Mesenchymal stem cell (in vitro differentiated cells and primary cell): ENCODE results near the gene IL1R1.
A peak's percentile ranks its signal among the peaks of the same experiment; 100 is the strongest.

Source experiments
- DNase-seq: peaks from one replicate; pipeline ENCODE4 v3.0.0-alpha.2; 2013
- H2AFZ ChIP-seq: one replicate; pipeline ENCODE4 v1.6.1; 2013; ENCODE audit warnings: low read depth, mild to moderate bottlenecking, control low read depth, inconsistent platforms, low read length, moderate library complexity
- H2AK5ac ChIP-seq: 2 replicates; pipeline ENCODE4 v1.6.1; 2013; ENCODE audit warnings: low read length, moderate library complexity, mild to moderate bottlenecking, inconsistent platforms; ENCODE audit not compliant: severe bottlenecking
- H2BK120ac ChIP-seq: one replicate; pipeline ENCODE4 v1.6.1; 2013; ENCODE audit warnings: low read depth, mild to moderate bottlenecking, inconsistent platforms, low read length, moderate library complexity
- H2BK12ac ChIP-seq, 2 experiments: one replicate each; pipeline ENCODE4 v1.6.1; 2013; ENCODE audit warnings: inconsistent platforms in 2 of 2, low read length in 2 of 2, mild to moderate bottlenecking in 2 of 2, moderate library complexity in 2 of 2, control low read depth in 1 of 2
- H2BK15ac ChIP-seq: one replicate; pipeline ENCODE4 v1.6.1; 2013; ENCODE audit warnings: mild to moderate bottlenecking, low read depth, inconsistent platforms; ENCODE audit not compliant: poor library complexity, severe bottlenecking
- H2BK5ac ChIP-seq: 2 replicates; pipeline ENCODE4 v1.6.1; 2013; ENCODE audit warnings: low read depth, mild to moderate bottlenecking, low read length, control low read depth, inconsistent platforms; ENCODE audit not compliant: poor library complexity, severe bottlenecking
- H3K14ac ChIP-seq, 2 experiments: one replicate each; pipeline ENCODE4 v1.6.1; 2013; ENCODE audit warnings: inconsistent platforms in 2 of 2, low read length in 2 of 2, control low read depth in 1 of 2, mild to moderate bottlenecking in 1 of 2, moderate library complexity in 1 of 2
- H3K18ac ChIP-seq, 2 experiments: one replicate each; pipeline ENCODE4 v1.6.1; 2013; ENCODE audit warnings: inconsistent platforms in 2 of 2, low read length in 2 of 2, control low read depth in 1 of 2, low read depth in 1 of 2, mild to moderate bottlenecking in 1 of 2
- H3K23ac ChIP-seq, 2 experiments: one replicate each; pipeline ENCODE4 v1.6.1; 2013; ENCODE audit warnings: inconsistent platforms in 2 of 2, low read length in 2 of 2, mild to moderate bottlenecking in 2 of 2, moderate library complexity in 2 of 2, control low read depth in 1 of 2
- H3K27ac ChIP-seq: 2 replicates; pipeline ENCODE4 v1.5.1; 2013; ENCODE audit warnings: mild to moderate bottlenecking, moderate library complexity, low read length, control low read depth, inconsistent platforms; ENCODE audit not compliant: poor library complexity, severe bottlenecking
- H3K27me3 ChIP-seq, 2 experiments: 2 replicates each; pipeline versions ENCODE4 v1.6.1 to v1.7.0; 2013; ENCODE audit warnings: low read length in 2 of 2, mild to moderate bottlenecking in 2 of 2, moderate library complexity in 2 of 2, control low read depth in 1 of 2, inconsistent platforms in 1 of 2; ENCODE audit not compliant: control insufficient read depth in 1 of 2, insufficient read depth in 1 of 2
- H3K36me3 ChIP-seq, 2 experiments: 2 replicates each; pipeline versions ENCODE4 v1.6.1 to v1.7.0; 2013; ENCODE audit warnings: low read length in 2 of 2, control low read depth in 1 of 2, inconsistent platforms in 1 of 2, low read depth in 1 of 2, mild to moderate bottlenecking in 1 of 2; ENCODE audit not compliant: insufficient read depth in 2 of 2, control insufficient read depth in 1 of 2
- H3K4ac ChIP-seq, 2 experiments: one replicate each; pipeline ENCODE4 v1.6.1; 2013; ENCODE audit warnings: inconsistent platforms in 2 of 2, low read length in 2 of 2, mild to moderate bottlenecking in 2 of 2, moderate library complexity in 2 of 2, control low read depth in 1 of 2, low read depth in 1 of 2
- H3K4me1 ChIP-seq: 2 replicates; pipeline ENCODE4 v1.6.1; 2013; ENCODE audit warnings: low read depth, low read length, control low read depth; ENCODE audit not compliant: control insufficient read depth, insufficient read depth
- H3K4me2 ChIP-seq: 2 replicates; pipeline ENCODE4 v1.6.1; 2013; ENCODE audit warnings: low read length, mild to moderate bottlenecking, inconsistent platforms; ENCODE audit not compliant: poor library complexity, severe bottlenecking
- H3K4me3 ChIP-seq, 2 experiments: 2 replicates each; pipeline versions ENCODE4 v1.5.1 to v1.7.0; 2013; ENCODE audit warnings: low read length in 2 of 2, mild to moderate bottlenecking in 2 of 2, control low read depth in 1 of 2, low read depth in 1 of 2; ENCODE audit not compliant: insufficient read depth in 1 of 2
- H3K79me1 ChIP-seq: replicated peaks from 2 replicates; pipeline ENCODE4 v1.6.1; 2013; ENCODE audit warnings: mild to moderate bottlenecking, control low read depth, low read length, inconsistent platforms; ENCODE audit not compliant: poor library complexity, severe bottlenecking
- H3K9ac ChIP-seq: 2 replicates; pipeline ENCODE4 v1.7.0; 2013; ENCODE audit warnings: mild to moderate bottlenecking, low read length, moderate library complexity
- H3K9me3 ChIP-seq: 2 replicates; pipeline ENCODE4 v1.7.0; 2013; ENCODE audit warnings: mild to moderate bottlenecking, low read length; ENCODE audit not compliant: control insufficient read depth
- H4K8ac ChIP-seq: one replicate; pipeline ENCODE4 v1.6.1; 2013; ENCODE audit warnings: inconsistent platforms, mild to moderate bottlenecking, low read length, moderate library complexity
- H4K91ac ChIP-seq: one replicate; pipeline ENCODE4 v1.6.1; 2013; ENCODE audit warnings: mild to moderate bottlenecking, low read length, inconsistent platforms
- WGBS: methylation state at CpG from one replicate; pipeline ENCODE4 v1.1.7; 2013; ENCODE audit warnings: mixed read lengths; 5-methylcytosine and 5-hydroxymethylcytosine counted together

IL1R1 gene

DNA sequence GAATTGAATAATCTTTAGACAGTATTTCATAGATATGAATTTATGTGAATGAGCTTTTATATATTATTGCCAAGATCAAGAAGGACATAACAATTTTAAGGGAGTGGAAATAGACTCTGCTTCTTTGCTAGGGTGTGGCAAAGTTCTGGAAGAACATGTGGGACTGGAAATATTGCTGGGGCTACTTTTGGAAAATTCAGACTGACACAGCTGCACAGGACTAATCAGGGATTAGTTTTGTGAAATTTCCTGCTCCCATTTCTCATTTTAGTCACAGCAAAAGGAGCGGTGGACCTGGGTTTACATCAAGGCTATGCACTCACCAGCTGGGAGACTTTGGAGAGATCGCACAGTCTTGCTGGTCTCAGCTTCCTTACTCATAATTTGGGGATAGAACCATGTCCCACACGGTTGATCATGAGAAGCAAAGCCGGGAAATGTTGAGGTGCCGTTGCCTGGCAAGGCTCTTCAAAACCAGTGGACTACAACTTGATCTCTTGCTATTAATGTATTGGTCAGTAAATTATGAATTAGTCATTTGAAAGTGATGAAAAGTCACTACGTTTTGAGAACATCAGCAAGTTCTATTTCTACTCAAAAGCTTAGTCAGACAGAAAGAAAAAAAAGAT, 86.7 kb downstream of the IL1R1 start:
- H4K91ac ChIP-seq = peak overlapping the region; percentile 88
- peak overlapping the region in 1 of 2 experiments; percentile 13 for H3K4me3 ChIP-seq
- H2BK120ac ChIP-seq = no peak overlapping the region
- H3K79me1 ChIP-seq = no peaks in the 10 kb centered on the region
- H2AK5ac ChIP-seq = no peak overlapping the region
- peak overlapping the region; percentile 62 to 88 for H3K18ac ChIP-seq
- H4K8ac ChIP-seq = peak overlapping the region; percentile 69
- 87% methylated on average over 3 of the region's 6 CpGs for WGBS
- H2AFZ ChIP-seq = no peak overlapping the region
- H2BK5ac ChIP-seq = no peak overlapping the region
- H2BK15ac ChIP-seq = peak overlapping the region; percentile 37
- H3K27me3 ChIP-seq = no peaks in the 10 kb centered on the region
- H3K27ac ChIP-seq = no peak overlapping the region
- no peaks in the 10 kb centered on the region for H3K9me3 ChIP-seq
- peak overlapping the region; percentile 80 for H3K9ac ChIP-seq
- peaks cover 13% of the 10 kb centered on the region for H3K4me1 ChIP-seq
- H3K36me3 ChIP-seq = no peaks in the 10 kb centered on the region
- no peak overlapping the region for H3K23ac ChIP-seq
- H3K4me2 ChIP-seq = no peak overlapping the region
- no peak overlapping the region for H3K14ac ChIP-seq
- peak; percentile 42 for DNase-seq
- peak overlapping the region; percentile 14 to 92 for H3K4ac ChIP-seq
- H2BK12ac ChIP-seq = peak overlapping the region; percentile 95 to 99
